Peyer's patch (tissue), 4 donors: ENCODE measurements around the gene SLC7A9.

ENCODE experiments used
- CTCF ChIP-seq, 6 experiments: fragments of 450-650 bp in 4 of 6; fragments of 200-600 bp in 2 of 6; sonication (generic) in 1 of 6; IDR thresholded peaks; one replicate each; pipeline ENCODE4 v1.5.1; 2017 to 2019; ENCODE audit warnings: antibody characterized with exemption in 6 of 6, mild to moderate bottlenecking in 3 of 6, moderate library complexity in 1 of 6
- POLR2A ChIP-seq, 2 donors: fragments of 450-650 bp; IDR thresholded peaks; one replicate each; pipeline ENCODE4 v1.5.1; 2017; ENCODE audit warnings: antibody characterized with exemption in 2 of 2, mild to moderate bottlenecking in 2 of 2, moderate library complexity in 2 of 2

GRCh38 chr19:32908641-32909190 is 39.1 kb upstream of the SLC7A9 start:
- TF ChIP-seq POLR2A (IDR thresholded peaks at IDR 0.05), result no peak
- no peak for TF ChIP-seq CTCF (IDR thresholded peaks at IDR 0.05)
